BJ (cell line): ENCODE measurements around the gene PPP1R8. TPM values are rescaled to one million over a fixed set of nuclear protein-coding genes. Genes with fewer than 3 reads are reported as not detected.

Experiments used
- CTCF ChIA-PET: fragments of 350-600 bp; formaldehyde crosslinking; extraction: SDS; loops from one replicate; lab custom pipeline; 2021; ENCODE audit warnings: antibody characterized with exemption, inconsistent platforms; lab: Yijun Ruan, JAX
- POLR2A ChIA-PET: fragments of 300-600 bp; sonication (Branson Sonifier 250); formaldehyde crosslinking; extraction: SDS; loops from one replicate; lab custom pipeline; 2021; ENCODE audit warnings: antibody characterized with exemption; lab: Charles Lee
- DNase-seq: peaks from one replicate; pipeline ENCODE4 v3.0.0-alpha.2; 2011; ENCODE audit warnings: low read depth
- H3K27me3 ChIP-seq: 2 replicates; pipeline ENCODE4 v1.6.0; 2011; ENCODE audit warnings: low read length; ENCODE audit not compliant: control insufficient read depth, insufficient read depth
- H3K36me3 ChIP-seq: 2 replicates; pipeline ENCODE4 v1.5.1; 2011; ENCODE audit warnings: low read length; ENCODE audit not compliant: control insufficient read depth, insufficient read depth
- H3K4me3 ChIP-seq: 2 replicates; pipeline ENCODE4 v1.5.1; 2011; ENCODE audit warnings: low read depth, mild to moderate bottlenecking, control low read depth, low read length
- CTCF ChIP-seq: IDR thresholded peaks from 2 replicates; pipeline ENCODE4 v1.5.1; 2011; ENCODE audit warnings: low read depth, mild to moderate bottlenecking, control low read depth, inconsistent platforms, low read length, moderate library complexity; ENCODE audit not compliant: insufficient read depth
- polyA minus RNA-seq: library from RNA; depleted of rRNA, polyadenylated mRNA; stranded (reverse); fragments of >200 nt; gene quantifications from 2 replicates; pipeline ENCODE4 v1.2.3, GENCODE V29; 2011; rRNA and poly(A)+ RNA removed
- polyA plus RNA-seq: library from polyadenylated mRNA; depleted of rRNA; stranded (reverse); fragments of >200 nt; gene quantifications from 2 replicates; pipeline ENCODE4 v1.2.3, GENCODE V29; 2011; rRNA removed

The PPP1R8 gene
- polyA plus RNA-seq (54.7 and 59.8 TPM in 2 replicates), polyA minus RNA-seq (44.9 and 77.4 TPM in 2 replicates)

DNA sequence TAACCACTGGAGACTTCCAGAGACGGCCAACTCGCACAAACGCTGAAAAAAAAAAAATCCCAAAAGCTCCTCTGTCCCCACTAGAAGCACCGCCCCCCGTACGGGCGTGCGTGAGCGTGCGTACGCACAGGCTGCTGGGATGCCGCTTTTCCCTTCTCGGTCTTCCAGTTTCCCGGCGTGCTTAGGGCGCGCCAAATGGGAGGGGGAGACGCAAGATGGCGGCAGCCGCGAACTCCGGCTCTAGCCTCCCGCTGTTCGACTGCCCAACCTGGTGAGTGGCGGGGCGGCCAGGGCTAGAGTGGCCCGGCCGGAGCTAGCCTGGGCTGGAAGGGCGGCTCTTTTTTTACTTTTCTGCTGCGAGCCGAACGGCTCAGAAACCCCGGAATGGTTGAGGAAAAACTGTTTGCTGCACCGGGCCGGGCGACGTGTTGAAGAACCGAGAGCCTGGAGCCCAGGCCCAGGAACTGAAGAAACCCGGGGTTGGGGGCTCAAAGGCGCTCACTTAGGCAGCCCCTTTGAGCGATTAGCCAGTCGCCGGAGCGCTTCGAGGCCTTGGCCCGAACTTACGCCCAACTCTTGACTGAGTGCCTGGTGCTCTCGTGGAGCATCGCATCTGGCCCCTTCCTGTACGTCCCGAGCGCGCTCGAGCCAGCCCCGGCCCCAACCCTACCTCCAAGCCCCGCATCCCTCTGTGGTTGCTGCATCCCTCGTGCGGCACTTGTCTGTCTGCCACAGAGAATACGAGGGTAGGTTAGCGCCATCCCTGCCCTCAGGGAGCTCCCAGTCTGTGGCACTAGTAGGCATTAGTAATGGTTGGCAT, at the start of gene PPP1R8:
Gene PPP1R8 (plus strand): TSS at position 162 of the 820 bp plus-strand sequence. CDS start 54 bp downstream, at position 216.
- Histone ChIP-seq H3K36me3 (no peaks in the 10 kb centered on the region), H3K4me3 (peak within 1 kb of the TSS; percentile 69), H3K27me3 (no peaks in the 10 kb centered on the region)
- ChIA-PET CTCF (interaction anchor here (0.9 kb wide), 1 partner anchor 162 kb away, joined by 5 read pairs; no protein-coding TSS in a partner anchor), POLR2A (interaction anchor here (0.6 to 1.0 kb wide), 4 partner anchors 14 to 202 kb away, joined by 3 to 7 read pairs (median 3); partner anchors contain the start of gene FAM76A)
- no peak for TF ChIP-seq CTCF
- peak; percentile 79 for DNase-seq

- CTCF ChIA-PET = interaction anchor here (0.9 to 1.1 kb wide), 2 partner anchors 9 to 76 kb away, joined by 4 read pairs; no protein-coding TSS in a partner anchor
- Histone ChIP-seq H3K4me3 (no peak overlapping the region), H3K27me3 (no peaks in the 10 kb centered on the region), H3K36me3 (no peaks in the 10 kb centered on the region; the same call in 1 of the 2 replicates)
- TF ChIP-seq CTCF = no peak
- no peak for DNase-seq
- POLR2A ChIA-PET = interaction anchor here (0.8 kb wide), 1 partner anchor 10 kb away, joined by 3 read pairs; the partner anchor contains the start of gene STX12
These were observed 47.6 kb upstream of the PPP1R8 start for GRCh38 chr1:27782950-27783349.

DNA sequence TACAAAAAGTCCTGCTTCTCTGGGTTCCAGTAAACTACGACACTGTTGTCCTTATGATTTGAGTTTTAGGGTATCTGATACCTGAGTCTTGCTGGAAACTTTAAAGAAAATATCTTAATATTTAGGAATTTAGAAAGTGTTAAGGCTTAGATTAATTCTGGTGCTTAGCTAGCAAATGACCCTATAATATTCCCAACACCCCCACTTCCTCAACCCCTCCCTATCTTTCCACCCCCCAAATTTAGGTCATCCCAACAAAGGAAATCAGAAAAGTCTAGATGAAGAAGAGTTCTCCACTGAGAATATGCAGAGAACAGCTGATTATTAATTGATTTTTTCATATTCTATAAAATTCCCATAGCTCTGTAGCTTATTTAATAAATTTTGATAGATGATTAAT, 45.9 kb upstream of the PPP1R8 start:
- Histone ChIP-seq H3K4me3 (no peak overlapping the region), H3K36me3 (no peaks in the 10 kb centered on the region; the same call in 1 of the 2 replicates), H3K27me3 (no peaks in the 10 kb centered on the region)
- TF ChIP-seq CTCF = no peak
- POLR2A ChIA-PET = no interaction called here
- DNase-seq = no peak
- CTCF ChIA-PET = no interaction called here

- DNase-seq = no peak
- TF ChIP-seq CTCF = no peak
- ChIA-PET CTCF (interaction anchor here (1.0 to 1.3 kb wide), 2 partner anchors 14 to 60 kb away, joined by 3 to 6 read pairs; partner anchors contain the start of gene FAM76A), POLR2A (no interaction called here)
- no peaks in the 10 kb centered on the region for H3K27me3 ChIP-seq
- H3K36me3 ChIP-seq = no peaks in the 10 kb centered on the region; the same call in 1 of the 2 replicates
- no peak overlapping the region for H3K4me3 ChIP-seq
These were observed 44.7 kb upstream of the PPP1R8 start for GRCh38 chr1:27785781-27786455.

- DNase-seq = no peak
- POLR2A ChIA-PET = no interaction called here
- Histone ChIP-seq H3K27me3 (no peaks in the 10 kb centered on the region), H3K36me3 (peaks cover under 1% of the 10 kb centered on the region), H3K4me3 (no peak overlapping the region)
- no peak for TF ChIP-seq CTCF
- CTCF ChIA-PET = no interaction called here
These were observed 42.7 kb upstream of the PPP1R8 start for GRCh38 chr1:27787895-27788294.
